Keratinocyte (primary cell): Measurements from ENCODE around the gene SGMS2.
"Not testable (repeated sequence)": the region's sequence is repeated elsewhere in the genome, so short reads cannot be mapped to it uniquely, and the experiment has no call there.

Experiments used
- EZH2 ChIP-seq: IDR thresholded peaks from one replicate; pipeline ENCODE4 v1.6.1; 2012; ENCODE audit warnings: inconsistent platforms, mild to moderate bottlenecking, low read length, moderate library complexity
- TF ChIP-seq, protein P1 (sequence below), 3 experiments: IDR thresholded peaks in 1 of 3; conservative IDR thresholded peaks in 1 of 3; optimal IDR thresholded peaks in 1 of 3; 2 replicates in 2 of 3; 3 replicates in 1 of 3; pipeline versions ENCODE3 to v1.5.1; 2011; ENCODE audit warnings: low read length in 3 of 3, mild to moderate bottlenecking in 3 of 3, moderate library complexity in 2 of 3, control low read depth in 1 of 3, inconsistent platforms in 1 of 3; ENCODE audit not compliant: insufficient read depth in 2 of 3; ENCODE audit errors: extremely low read depth in 1 of 3

DNA sequence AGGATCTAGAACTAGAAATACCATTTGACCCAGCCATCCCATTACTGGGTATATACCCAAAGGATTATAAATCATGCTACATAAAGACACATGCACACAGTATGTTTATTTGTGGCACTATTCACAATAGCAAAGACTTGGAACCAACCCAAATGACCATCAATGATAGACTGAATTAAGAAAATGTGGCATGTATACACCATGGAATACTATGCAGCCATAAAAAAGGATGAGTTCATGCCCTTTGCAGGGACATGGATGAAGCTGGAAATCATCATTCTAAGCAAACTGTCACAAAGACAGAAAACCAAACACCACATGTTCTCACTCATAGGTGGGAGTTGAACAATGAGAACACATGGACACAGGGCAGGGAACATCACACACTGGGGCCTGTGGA, 101.0 kb downstream of the SGMS2 start:
- TF ChIP-seq, protein P1, sequence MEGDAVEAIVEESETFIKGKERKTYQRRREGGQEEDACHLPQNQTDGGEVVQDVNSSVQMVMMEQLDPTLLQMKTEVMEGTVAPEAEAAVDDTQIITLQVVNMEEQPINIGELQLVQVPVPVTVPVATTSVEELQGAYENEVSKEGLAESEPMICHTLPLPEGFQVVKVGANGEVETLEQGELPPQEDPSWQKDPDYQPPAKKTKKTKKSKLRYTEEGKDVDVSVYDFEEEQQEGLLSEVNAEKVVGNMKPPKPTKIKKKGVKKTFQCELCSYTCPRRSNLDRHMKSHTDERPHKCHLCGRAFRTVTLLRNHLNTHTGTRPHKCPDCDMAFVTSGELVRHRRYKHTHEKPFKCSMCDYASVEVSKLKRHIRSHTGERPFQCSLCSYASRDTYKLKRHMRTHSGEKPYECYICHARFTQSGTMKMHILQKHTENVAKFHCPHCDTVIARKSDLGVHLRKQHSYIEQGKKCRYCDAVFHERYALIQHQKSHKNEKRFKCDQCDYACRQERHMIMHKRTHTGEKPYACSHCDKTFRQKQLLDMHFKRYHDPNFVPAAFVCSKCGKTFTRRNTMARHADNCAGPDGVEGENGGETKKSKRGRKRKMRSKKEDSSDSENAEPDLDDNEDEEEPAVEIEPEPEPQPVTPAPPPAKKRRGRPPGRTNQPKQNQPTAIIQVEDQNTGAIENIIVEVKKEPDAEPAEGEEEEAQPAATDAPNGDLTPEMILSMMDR (optimal IDR thresholded peaks at IDR 0.05 in 1 of 3, IDR thresholded peaks at IDR 0.05 in 1 of 3, conservative IDR thresholded peaks at IDR 0.05 in 1 of 3; ENCODE audit: extremely low read depth in 1 of 3, insufficient read depth in 2 of 3, low read length in 3 of 3): not testable (repeated sequence)
- not testable (repeated sequence) for TF ChIP-seq EZH2
